ENCODE data around the gene LVRN.
A peak's percentile ranks its signal among the peaks of the same experiment; 100 is the strongest.
"Not testable (repeated sequence)": the region's sequence is repeated elsewhere in the genome, so short reads cannot be mapped to it uniquely, and the experiment has no call there.

Gene LVRN

GRCh38 chr5:115962239-115962564, at the start of gene LVRN:
Gene LVRN, plus strand, starts transcription at chr5:115962475. Its CDS starts 143 bp downstream, at chr5:115962618.
- peak within 1 kb of the TSS; percentile 61 for H3K4me3 ChIP-seq (ENCODE audit: low read depth, low read length)
- TF ChIP-seq CTCF (conservative IDR thresholded peaks at IDR 0.05; ENCODE audit: low read depth, low read length), result no peak
- no peak for DNase-seq (ENCODE audit: low read depth)

GRCh38 chr5:115913623-115914400, 48.5 kb upstream of the LVRN start:
- H3K4me3 ChIP-seq (ENCODE audit: low read depth, low read length), result not testable (repeated sequence)
- DNase-seq (ENCODE audit: low read depth), result peak; percentile 19

GRCh38 chr5:115920171-115920725, 42.0 kb upstream of the LVRN start:
- no peak overlapping the region for H3K4me3 ChIP-seq (ENCODE audit: low read depth, low read length)
- no peak for DNase-seq (ENCODE audit: low read depth)
- TF ChIP-seq CTCF (conservative IDR thresholded peaks at IDR 0.05; ENCODE audit: low read depth, low read length), result no peak

GRCh38 chr5:115928578-115929407, 33.5 kb upstream of the LVRN start:
- not testable (repeated sequence) for DNase-seq (ENCODE audit: low read depth); H3K4me3 ChIP-seq (ENCODE audit: low read depth, low read length)

- H3K4me3 ChIP-seq (ENCODE audit: low read depth, low read length); DNase-seq (ENCODE audit: low read depth): not testable (repeated sequence)
Measured at GRCh38 chr5:115930171-115930570, 32.1 kb upstream of the LVRN start.

GRCh38 chr5:115930630-115931337, 31.5 kb upstream of the LVRN start:
- H3K4me3 ChIP-seq (ENCODE audit: low read depth, low read length), result no peak overlapping the region
- TF ChIP-seq CTCF (conservative IDR thresholded peaks at IDR 0.05; ENCODE audit: low read depth, low read length), result no peak
- DNase-seq (ENCODE audit: low read depth), result no peak

GRCh38 chr5:115932991-115933390, 29.3 kb upstream of the LVRN start:
- DNase-seq (ENCODE audit: low read depth), result no peak
- no peak overlapping the region for H3K4me3 ChIP-seq (ENCODE audit: low read depth, low read length)
- TF ChIP-seq CTCF (conservative IDR thresholded peaks at IDR 0.05; ENCODE audit: low read depth, low read length), result no peak

- H3K4me3 ChIP-seq (ENCODE audit: low read depth, low read length), result no peak overlapping the region
- DNase-seq (ENCODE audit: low read depth), result no peak
- TF ChIP-seq CTCF (conservative IDR thresholded peaks at IDR 0.05; ENCODE audit: low read depth, low read length), result no peak
Measured at GRCh38 chr5:115934388-115934974, 27.8 kb upstream of the LVRN start.
